NCI-H2029 (cell line): ENCODE data around the gene JUND.
"Not testable (repeated sequence)": the region's sequence is repeated elsewhere in the genome, so short reads cannot be mapped to it uniquely, and the experiment has no call there.

ENCODE experiments used
- DNase-seq: peaks from one replicate; lab custom pipeline; 2025; lab: John Stamatoyannopoulos, UW

JUND gene

GRCh38 chr19:18281082-18282020 lies at the start of gene JUND:
JUND (minus strand) TSS chr19:18281622; CDS start chr19:18281484, 138 bp downstream.
- DNase-seq = peak; percentile 96

- DNase-seq = no peak
Measured at GRCh38 chr19:18330868-18331267, 49.4 kb upstream of the JUND start.

GRCh38 chr19:18329035-18329376 lies 47.6 kb upstream of the JUND start:
- DNase-seq = no peak

GRCh38 chr19:18328340-18329034 lies 47.1 kb upstream of the JUND start:
- DNase-seq = peak; percentile 91

GRCh38 chr19:18326772-18327171 lies 45.4 kb upstream of the JUND start:
- DNase-seq = no peak

GRCh38 chr19:18324373-18324731 lies 42.9 kb upstream of the JUND start:
- DNase-seq = not testable (repeated sequence)

- DNase-seq = peak; percentile 98
Measured at GRCh38 chr19:18322759-18323460, 41.5 kb upstream of the JUND start, which contains the start of gene LSM4. LSM4 (minus strand) TSS chr19:18323076; CDS start chr19:18323020, 56 bp downstream.

- DNase-seq = no peak
Measured at GRCh38 chr19:18322318-18322758, 40.9 kb upstream of the JUND start.

- DNase-seq = no peak
Measured at GRCh38 chr19:18321734-18322102, 40.3 kb upstream of the JUND start.

- DNase-seq = no peak
Measured at GRCh38 chr19:18320865-18321733, 39.7 kb upstream of the JUND start.

- peak; percentile 35 for DNase-seq
Measured at GRCh38 chr19:18319591-18320135, 38.2 kb upstream of the JUND start.

GRCh38 chr19:18317961-18318800 lies 36.8 kb upstream of the JUND start:
- DNase-seq = no peak

- DNase-seq = no peak
Measured at GRCh38 chr19:18313398-18313797, 32.0 kb upstream of the JUND start.

GRCh38 chr19:18312092-18312534 lies 30.7 kb upstream of the JUND start:
- no peak for DNase-seq

GRCh38 chr19:18311502-18312091 lies 30.2 kb upstream of the JUND start:
- no peak for DNase-seq

- no peak for DNase-seq
Measured at GRCh38 chr19:18310966-18311365, 29.5 kb upstream of the JUND start.

GRCh38 chr19:18310118-18310909 lies 28.9 kb upstream of the JUND start:
- DNase-seq = no peak

- no peak for DNase-seq
Measured at GRCh38 chr19:18309525-18310064, 28.2 kb upstream of the JUND start.

- no peak for DNase-seq
Measured at GRCh38 chr19:18308948-18309325, 27.5 kb upstream of the JUND start.
